HG02571 (cell line): ENCODE data around the gene UBL5.
A peak's percentile ranks its signal among the peaks of the same experiment; 100 is the strongest.
"Not testable (repeated sequence)": the region's sequence is repeated elsewhere in the genome, so short reads cannot be mapped to it uniquely, and the experiment has no call there.

Experiments
- ATAC-seq: cut with Tn5 transposase; IDR thresholded peaks from one replicate; pipeline ENCODE4 v1.9.1; 2021; ENCODE audit warnings: mild to moderate bottlenecking, moderate library complexity; ENCODE audit not compliant: unreplicated experiment

UBL5 gene

GRCh38 chr19:9808855-9809824 is 18.6 kb upstream of the UBL5 start:
- ATAC-seq: no peak

DNA sequence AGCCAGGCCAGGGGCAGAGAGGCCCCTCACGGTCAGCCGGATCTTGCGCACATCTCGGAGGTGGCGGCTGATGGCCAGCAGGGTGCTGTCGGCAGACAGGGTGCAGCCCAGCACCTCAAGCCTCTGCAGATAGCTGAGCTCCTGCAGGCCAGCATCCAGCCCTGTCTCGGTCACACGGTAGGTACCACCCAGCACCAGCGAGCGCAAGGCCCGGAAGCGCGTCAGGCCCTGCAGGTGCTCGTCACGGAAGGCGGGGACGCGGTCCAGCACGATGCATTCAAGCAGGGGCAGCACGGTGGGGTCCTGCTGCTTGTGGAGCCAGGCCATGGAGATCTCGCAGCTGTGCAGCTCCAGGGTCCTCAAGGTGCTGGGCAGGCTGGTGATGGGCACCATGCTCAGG is 16.6 kb upstream of the UBL5 start:
- no peak for ATAC-seq

DNA sequence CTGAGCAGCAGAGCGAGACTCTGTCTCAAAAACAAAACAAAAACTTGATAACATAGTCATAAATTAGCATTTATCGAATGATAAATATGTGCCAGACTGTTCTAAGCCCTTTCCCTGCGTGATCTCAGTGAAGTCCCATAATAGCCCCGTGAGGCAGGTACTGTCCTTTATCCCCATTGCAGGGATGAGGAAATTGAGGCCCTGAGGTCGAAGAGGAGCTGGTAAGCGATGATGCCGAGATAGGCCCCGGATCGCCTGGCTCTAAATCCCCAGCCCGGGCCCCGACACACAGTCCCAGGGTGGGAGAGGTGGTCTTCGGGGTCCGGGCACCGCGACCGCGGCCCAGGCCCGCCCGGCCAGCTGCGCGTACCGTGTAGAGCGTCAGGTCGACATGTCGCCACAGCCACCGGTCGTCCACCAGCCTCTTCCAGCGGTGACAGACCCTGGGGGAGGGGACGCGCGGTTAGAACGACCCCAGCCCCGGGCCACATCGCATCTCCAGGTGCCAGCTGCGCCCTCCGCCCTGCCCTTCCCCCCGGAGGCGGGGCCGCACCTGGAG is 9.5 kb upstream of the UBL5 start:
- ATAC-seq: peak; percentile 3

DNA sequence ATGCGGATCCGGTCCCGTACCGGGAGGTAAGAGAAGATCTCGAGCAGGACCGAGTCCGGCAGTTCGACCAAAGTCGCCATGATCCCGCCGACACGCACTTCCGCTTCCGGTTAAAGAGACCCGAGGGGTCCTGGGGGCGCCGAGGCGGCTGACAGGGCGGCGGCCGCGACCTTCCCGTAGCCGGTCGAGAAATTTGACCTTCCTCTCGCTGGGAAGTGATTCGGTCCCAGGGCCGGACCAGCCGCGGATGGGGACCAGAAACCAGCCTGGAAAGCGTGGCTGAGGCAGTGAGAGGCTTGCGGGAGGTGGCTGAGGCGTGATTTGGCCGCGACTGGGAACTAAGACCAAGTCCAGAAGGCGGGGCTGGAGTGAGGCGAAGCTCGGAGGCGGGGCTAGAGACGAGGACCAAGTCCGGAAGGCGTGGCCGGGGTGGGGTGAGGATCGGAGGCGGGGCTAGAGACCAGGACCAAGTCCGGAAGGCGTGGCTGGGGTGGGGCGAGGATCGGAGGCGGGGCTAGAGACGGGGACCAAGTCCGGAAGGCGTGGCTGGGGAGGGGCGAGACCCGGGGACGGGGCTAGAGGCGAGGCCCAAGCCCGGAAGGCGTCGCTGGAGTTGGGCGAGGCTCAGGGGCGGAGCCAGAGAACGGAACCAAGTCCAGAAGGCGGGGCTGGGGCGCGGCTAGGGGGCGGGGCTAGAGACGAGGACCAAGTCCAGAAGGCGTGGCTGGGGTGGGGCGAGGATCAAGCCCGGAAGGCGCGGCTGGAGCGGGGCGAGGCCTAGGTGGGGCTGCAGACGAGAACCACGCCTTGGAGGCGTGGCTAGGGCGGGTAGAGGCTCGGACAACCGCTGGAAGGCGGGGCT is 8.8 kb upstream of the UBL5 start, which contains the start of gene FBXL12:
Gene FBXL12 (minus strand): TSS at position 346 of the 862 bp plus-strand sequence. CDS start 266 bp downstream, at position 80.
- ATAC-seq: peak; percentile 83

GRCh38 chr19:9819596-9819909 is 8.2 kb upstream of the UBL5 start:
- ATAC-seq: no peak

DNA sequence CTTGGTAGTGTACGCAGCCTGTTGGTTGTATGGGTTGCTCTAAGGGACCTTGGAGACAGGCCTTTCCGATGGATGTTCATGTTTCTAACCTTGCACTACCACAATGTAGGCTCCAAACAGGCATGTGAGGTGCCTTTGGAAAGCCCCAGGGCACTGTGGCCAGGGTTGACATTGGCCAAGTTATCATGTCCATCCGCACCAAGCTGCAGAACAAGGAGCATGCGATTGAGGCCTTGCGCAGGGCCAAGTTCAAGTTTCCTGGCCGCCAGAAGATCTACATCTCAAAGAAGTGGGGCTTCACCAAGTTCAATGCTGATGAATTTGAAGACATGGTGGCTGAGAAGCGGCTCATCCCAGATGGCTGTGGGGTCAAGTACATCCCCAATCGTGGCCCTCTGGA is 7.7 kb upstream of the UBL5 start:
- not testable (repeated sequence) for ATAC-seq

DNA sequence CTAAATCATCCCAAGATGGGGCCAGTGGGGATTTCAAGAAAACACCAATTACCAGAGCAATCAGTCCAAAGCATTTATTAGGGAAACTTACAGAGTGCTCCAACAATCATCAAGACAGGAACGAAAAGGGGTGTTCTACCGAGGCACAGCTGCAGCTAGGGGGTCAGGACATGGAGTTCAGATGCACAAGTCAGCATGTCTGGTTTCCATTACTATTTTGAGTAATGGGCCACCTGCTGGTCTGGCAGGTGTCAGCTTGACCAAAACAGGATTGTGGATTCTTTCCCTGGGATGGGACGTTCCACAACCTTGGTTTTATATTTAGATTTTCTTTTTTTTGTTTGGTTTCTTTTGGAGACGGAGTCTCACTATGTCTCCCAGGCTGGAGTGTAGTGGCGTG is 3.9 kb upstream of the UBL5 start:
- no peak for ATAC-seq

- ATAC-seq: no peak
These were observed 889 bp downstream of the UBL5 start for GRCh38 chr19:9828551-9829063.

DNA sequence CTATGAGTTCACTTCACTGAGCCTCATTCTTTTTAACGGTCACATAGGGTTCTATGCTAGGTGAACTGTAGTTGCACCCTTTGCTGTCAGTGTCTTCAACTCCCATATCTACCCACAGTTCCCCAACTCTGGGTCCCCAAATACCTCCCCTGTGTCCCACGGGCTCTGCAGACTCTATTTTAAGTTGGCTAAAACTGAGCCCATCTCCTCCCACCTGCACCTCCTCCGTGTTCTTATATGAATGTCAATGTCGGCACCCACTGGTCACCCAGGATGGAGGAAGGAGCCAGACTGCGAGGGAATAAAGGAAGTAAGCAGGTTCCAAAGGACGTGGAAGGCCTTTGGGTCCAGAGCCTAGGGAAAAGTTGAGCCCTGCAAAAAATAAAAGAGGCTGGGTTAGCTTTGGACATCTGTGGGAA is 6.6 kb downstream of the UBL5 start:
- ATAC-seq: no peak

DNA sequence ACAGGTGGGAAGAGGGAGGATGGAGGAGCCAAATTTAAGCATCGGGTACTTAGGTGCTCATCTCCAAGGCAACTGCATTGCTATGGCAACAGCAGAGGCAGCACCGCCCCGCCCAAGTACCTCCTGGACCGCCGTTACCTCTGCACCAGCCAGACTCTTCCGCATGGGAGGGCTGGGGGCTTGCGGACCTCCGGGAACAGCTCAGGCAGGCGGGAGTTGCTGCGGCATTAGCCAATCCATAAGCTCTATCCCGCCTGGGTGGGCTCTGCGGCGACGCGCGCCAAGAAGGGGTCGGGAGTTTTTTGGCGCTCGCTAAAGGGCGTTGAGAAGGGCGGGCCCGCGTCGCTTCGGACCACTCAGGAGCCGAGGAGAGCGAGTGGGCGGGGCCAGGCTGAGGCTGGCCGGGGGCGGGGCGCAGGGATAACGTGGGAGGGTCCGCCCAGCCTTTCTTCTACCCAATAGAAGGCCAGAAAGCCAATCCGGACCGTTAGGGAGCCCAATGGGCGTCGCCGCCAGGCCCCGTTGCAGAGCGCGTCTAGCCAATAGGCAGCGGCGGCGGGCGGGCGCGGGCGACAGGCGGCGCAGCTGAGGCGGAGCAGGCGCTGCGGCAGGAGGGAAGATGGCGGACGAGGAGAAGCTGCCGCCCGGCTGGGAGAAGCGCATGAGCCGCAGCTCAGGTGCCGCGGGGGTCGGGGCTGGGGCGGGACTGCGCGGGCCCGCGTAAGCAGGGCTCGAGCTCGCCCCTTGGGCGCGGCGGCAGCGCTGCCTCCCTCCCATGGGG is 7.2 kb downstream of the UBL5 start, which contains the start of gene PIN1:
Gene PIN1 (plus strand): TSS at position 593 of the 781 bp plus-strand sequence. CDS start 27 bp downstream, at position 620.
- ATAC-seq: peak; percentile 91

- ATAC-seq: peak; percentile 11
These were observed 7.8 kb downstream of the UBL5 start for GRCh38 chr19:9835507-9835949.

- ATAC-seq: no peak
These were observed 8.3 kb downstream of the UBL5 start for GRCh38 chr19:9836021-9836420.

- ATAC-seq: no peak
These were observed 10.6 kb downstream of the UBL5 start for GRCh38 chr19:9838324-9838723.

DNA sequence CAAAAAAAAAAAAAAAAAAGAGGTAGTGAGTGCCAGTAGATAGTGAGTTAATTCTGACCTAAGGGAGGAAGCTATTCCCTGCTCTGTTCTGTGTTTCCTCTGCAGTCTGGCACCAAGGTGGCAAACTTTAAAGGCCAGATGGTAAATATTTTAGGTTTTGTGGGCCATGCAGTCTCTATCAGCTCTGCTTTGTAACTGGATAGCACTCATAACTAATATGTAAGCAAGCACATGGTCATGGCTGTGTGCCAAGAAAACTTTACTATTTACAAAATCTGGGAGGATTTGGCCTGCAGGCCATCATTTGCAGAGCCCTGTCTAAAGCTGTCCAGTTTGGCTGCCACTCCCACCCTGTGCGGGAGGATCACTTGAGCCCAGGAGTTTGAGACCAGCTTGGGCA is 11.7 kb downstream of the UBL5 start:
- ATAC-seq: no peak

DNA sequence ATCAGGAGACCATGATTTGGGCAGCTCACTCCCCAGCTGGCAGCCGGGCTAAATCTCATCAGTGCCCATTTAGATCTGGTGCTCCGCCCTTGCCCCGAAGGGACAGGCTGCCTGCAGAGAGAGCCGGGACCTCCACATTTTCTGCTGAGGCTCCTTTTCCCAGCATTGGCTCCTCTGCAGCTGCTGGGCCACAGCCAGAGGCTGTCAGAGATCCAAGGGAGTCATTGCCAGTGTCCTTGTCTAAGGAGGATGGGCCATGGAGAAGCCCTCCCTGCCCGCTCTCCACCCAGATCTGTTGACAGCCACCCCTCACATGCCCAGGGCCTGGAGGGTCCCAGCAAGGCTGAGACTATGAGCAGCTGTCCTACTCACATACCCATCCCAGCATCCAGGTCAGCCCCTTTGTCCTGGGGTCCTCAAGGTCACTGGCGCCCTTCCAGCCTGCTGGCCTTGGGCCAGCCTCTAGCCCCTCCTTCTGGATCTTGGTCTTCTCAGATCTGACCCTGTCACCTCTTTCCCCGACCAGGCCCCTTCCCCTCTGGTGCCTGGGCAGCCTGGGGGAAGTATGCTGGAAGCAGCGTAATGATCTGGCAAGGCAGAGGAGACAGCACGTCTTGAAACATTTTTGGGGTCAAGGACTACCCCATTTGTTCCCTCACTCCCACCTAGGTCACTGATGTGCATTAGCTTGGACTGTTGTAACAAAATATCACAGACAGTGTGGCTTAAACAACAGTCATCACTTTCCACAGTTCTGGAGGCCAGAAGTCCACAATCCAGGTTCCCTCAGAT is 15.3 kb downstream of the UBL5 start:
- no peak for ATAC-seq

DNA sequence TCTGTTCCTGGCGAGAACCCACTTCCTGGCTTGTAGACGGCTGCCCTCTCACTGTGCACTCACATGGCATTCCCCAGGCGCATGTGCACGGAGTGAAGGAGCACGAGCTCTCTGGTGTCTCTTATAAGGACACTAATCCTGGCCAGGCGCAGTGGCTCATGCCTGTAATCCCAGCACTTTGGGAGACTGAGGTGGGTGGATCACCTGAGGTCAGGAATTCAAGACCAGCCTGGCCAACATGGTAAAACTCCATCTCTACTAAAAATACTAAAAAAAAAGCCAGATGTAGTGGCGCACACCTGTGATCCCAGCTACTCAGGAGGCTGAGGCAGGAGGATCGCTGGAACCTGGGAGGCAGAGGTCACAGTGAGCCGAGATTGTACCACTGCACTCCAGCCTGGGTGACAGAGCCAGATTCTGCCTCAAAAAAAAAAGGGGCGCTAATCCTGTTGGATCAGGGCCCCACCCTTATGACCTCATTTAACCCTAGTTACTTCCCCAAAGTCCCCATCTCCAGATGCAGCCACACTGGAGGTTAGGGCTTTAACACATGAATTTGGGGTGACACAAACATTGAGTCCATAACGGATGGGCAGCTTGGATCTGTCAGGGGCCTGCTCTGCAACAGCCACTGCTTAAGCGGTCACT is 16.0 kb downstream of the UBL5 start:
- not testable (repeated sequence) for ATAC-seq

GRCh38 chr19:9847087-9847671 is 19.5 kb downstream of the UBL5 start:
- no peak for ATAC-seq

DNA sequence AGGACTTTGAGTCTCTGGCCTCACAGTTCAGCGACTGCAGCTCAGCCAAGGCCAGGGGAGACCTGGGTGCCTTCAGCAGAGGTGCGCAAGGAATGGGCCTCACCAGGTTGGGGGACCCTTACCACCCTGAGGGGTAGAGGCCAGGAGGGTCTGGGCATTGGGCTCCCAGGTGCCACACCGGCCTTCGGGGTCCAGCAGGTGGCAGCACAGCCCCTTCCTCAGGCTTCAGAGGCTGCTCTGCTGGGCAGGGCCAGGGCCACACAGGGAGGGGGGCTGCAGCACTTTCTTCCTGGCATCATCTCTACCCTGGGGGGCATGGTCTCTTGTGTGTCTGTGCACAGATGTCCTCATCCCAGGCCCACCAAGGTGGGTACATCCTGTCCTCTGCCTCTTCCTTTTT is 20.3 kb downstream of the UBL5 start:
- ATAC-seq: no peak

GRCh38 chr19:9848762-9849161 is 21.0 kb downstream of the UBL5 start:
- ATAC-seq: no peak
